GM12891 (cell line): ENCODE data around the gene FANCI.

Source experiments
- DNase-seq: peaks from one replicate; pipeline ENCODE4 v3.0.0; 2011; ENCODE audit warnings: low spot score; ENCODE audit not compliant: insufficient read length
- FAIRE-seq: peaks from 2 replicates; lab custom pipeline; 2011; peaks lifted over from hg19 to GRCh38; lab: Jason Lieb, UNC
- PAX5 ChIP-seq: IDR thresholded peaks from 2 replicates; pipeline ENCODE4 v1.6.1; 2011; ENCODE audit warnings: low read length, moderate library complexity, mild to moderate bottlenecking; ENCODE audit not compliant: insufficient read depth, severe bottlenecking
- POLR2A ChIP-seq: IDR thresholded peaks from 2 replicates; pipeline ENCODE4 v1.6.1; 2011; ENCODE audit warnings: low read depth, low read length, control low read depth
- POLR2AphosphoS5 ChIP-seq: IDR thresholded peaks from 2 replicates; pipeline ENCODE4 v1.6.1; 2011; ENCODE audit warnings: low read depth, low read length, control low read depth
- POU2F2 ChIP-seq: IDR thresholded peaks from 2 replicates; pipeline ENCODE4 v1.6.1; 2011; ENCODE audit warnings: low read depth, mild to moderate bottlenecking, control low read depth, low read length, moderate library complexity
- SPI1 ChIP-seq: IDR thresholded peaks from 2 replicates; pipeline ENCODE4 v1.6.1; 2011; ENCODE audit warnings: low read depth, low read length, control low read depth
- TAF1 ChIP-seq: IDR thresholded peaks from 2 replicates; pipeline ENCODE4 v1.6.1; 2011; ENCODE audit warnings: low read depth, low read length, control low read depth

The FANCI gene

GRCh38 chr15:89328398-89329254 is 84.8 kb downstream of the FANCI start:
- TF ChIP-seq POLR2A (no peak), SPI1 (no peak), TAF1 (no peak), POU2F2 (no peak), PAX5 (no peak), POLR2AphosphoS5 (no peak; the same call in 1 of the 2 replicates)
- FAIRE-seq = no peak
- no peak for DNase-seq

- TF ChIP-seq SPI1 = 0 out of 2 replicates have a peak, but pooled peaks have one; percentile 3
- no peak for TF ChIP-seq POLR2A
- no peak for FAIRE-seq
- DNase-seq = no peak
Measured at GRCh38 chr15:89329329-89330084, 85.7 kb downstream of the FANCI start.

- FAIRE-seq (peak; percentile 9), DNase-seq (no peak)
- TF ChIP-seq TAF1 = no peak
- no peak for TF ChIP-seq POLR2A
- TF ChIP-seq SPI1 = no peak
- TF ChIP-seq POLR2AphosphoS5 = no peak
- no peak for TF ChIP-seq PAX5
- TF ChIP-seq POU2F2 = no peak
Measured at GRCh38 chr15:89330119-89330518, 86.3 kb downstream of the FANCI start.

GRCh38 chr15:89330881-89331595 is 87.3 kb downstream of the FANCI start:
- DNase-seq (no peak), FAIRE-seq (no peak)
- TF ChIP-seq TAF1 = no peak
- TF ChIP-seq PAX5 = no peak
- TF ChIP-seq SPI1 = no peak
- TF ChIP-seq POLR2AphosphoS5 = no peak
- no peak for TF ChIP-seq POU2F2
- no peak for TF ChIP-seq POLR2A

- TF ChIP-seq TAF1 (no peak), PAX5 (no peak), POLR2A (no peak), POU2F2 (no peak), POLR2AphosphoS5 (no peak; the same call in 1 of the 2 replicates), SPI1 (no peak)
- DNase-seq (no peak), FAIRE-seq (no peak)
Measured at GRCh38 chr15:89332446-89332845, 88.7 kb downstream of the FANCI start.

GRCh38 chr15:89333011-89333860 is 89.5 kb downstream of the FANCI start:
- FAIRE-seq (no peak), DNase-seq (no peak)
- TF ChIP-seq POLR2AphosphoS5 (no peak), POLR2A (no peak), TAF1 (no peak), POU2F2 (no peak), SPI1 (no peak), PAX5 (no peak)

GRCh38 chr15:89333959-89334509 is 90.3 kb downstream of the FANCI start:
- DNase-seq (no peak), FAIRE-seq (no peak)
- no peak for TF ChIP-seq POLR2A
- TF ChIP-seq PAX5 = no peak
- no peak for TF ChIP-seq SPI1
- no peak; the same call in 1 of the 2 replicates for TF ChIP-seq POLR2AphosphoS5
- no peak for TF ChIP-seq POU2F2
- TF ChIP-seq TAF1 = no peak

GRCh38 chr15:89334510-89335297 is 90.9 kb downstream of the FANCI start, which contains the start of gene POLG:
TSS of gene POLG (minus strand) at chr15:89334824. CDS start at chr15:89333754, 1,070 bp downstream.
- FAIRE-seq (peak; percentile 97), DNase-seq (peak; percentile 98)
- TF ChIP-seq POLR2A = peak; percentile 94
- peak; percentile 85 for TF ChIP-seq TAF1
- peak; percentile 52 for TF ChIP-seq SPI1
- TF ChIP-seq POU2F2 = peak; percentile 78
- peak; percentile 96 for TF ChIP-seq POLR2AphosphoS5
- TF ChIP-seq PAX5 = peak; percentile 41
